Kidney (tissue), 14 donors: ENCODE data around the gene ACSS3. TPM values are rescaled to one million over a fixed set of nuclear protein-coding genes. Genes with fewer than 3 reads are reported as not detected.

ENCODE experiments used
- DNase-seq, 5 donors: peaks; one replicate each; pipeline ENCODE4 v3.0.0-alpha.2; 2013 to 2020
- FAIRE-seq: peaks from 2 replicates; lab custom pipeline; 2012; peaks lifted over from hg19 to GRCh38; lab: Jason Lieb, UNC
- H3K27ac ChIP-seq, 2 donors: one replicate each; pipeline ENCODE4 v1.7.0; 2013; ENCODE audit warnings: low read depth in 2 of 2, low read length in 2 of 2, inconsistent platforms in 1 of 2
- H3K27me3 ChIP-seq: one replicate; pipeline ENCODE4 v1.7.1; 2013; ENCODE audit warnings: low read length, inconsistent platforms; ENCODE audit not compliant: control insufficient read depth, insufficient read depth
- H3K36me3 ChIP-seq, 3 donors: one replicate each; pipeline versions ENCODE4 v1.7.0 to v1.7.1; 2013; ENCODE audit warnings: low read length in 3 of 3, control low read depth in 1 of 3, inconsistent platforms in 1 of 3; ENCODE audit not compliant: insufficient read depth in 3 of 3, control insufficient read depth in 2 of 3
- H3K4me1 ChIP-seq, 3 donors: one replicate each; pipeline versions ENCODE4 v1.7.0 to v1.7.1; 2013; ENCODE audit warnings: low read length in 3 of 3, inconsistent platforms in 1 of 3, low read depth in 1 of 3; ENCODE audit not compliant: control insufficient read depth in 2 of 3, insufficient read depth in 2 of 3
- H3K4me3 ChIP-seq, 3 donors: one replicate each; pipeline versions ENCODE4 v1.7.0 to v1.8.1; 2013; ENCODE audit warnings: low read length in 3 of 3, control low read depth in 1 of 3, inconsistent platforms in 1 of 3
- H3K9ac ChIP-seq, 3 donors: one replicate each; pipeline versions ENCODE4 v1.7.0 to v1.7.1; 2013; ENCODE audit warnings: low read length in 3 of 3, control low read depth in 1 of 3, inconsistent platforms in 1 of 3
- H3K9me3 ChIP-seq, 3 donors: one replicate each; pipeline versions ENCODE4 v1.7.0 to v1.7.1; 2013; ENCODE audit warnings: low read length in 3 of 3, control low read depth in 1 of 3, inconsistent platforms in 1 of 3; ENCODE audit not compliant: control insufficient read depth in 2 of 3, insufficient read depth in 1 of 3
- intact Hi-C: fragments of 100-400 bp; cut with DNase I; formaldehyde crosslinking; loops from one replicate; pipeline ENCODE4 v1.11.1; 2022
- polyA plus RNA-seq: library from polyadenylated mRNA; stranded (reverse); fragments of 350-450 nt; fragmentation: Illumina TruSeq; extraction: RNeasy Lipid Tissue Mini Kit (QIAGEN cat#74804); gene quantifications from one replicate; pipeline ENCODE4 v1.2.3, GENCODE V29; 2014; ENCODE audit warnings: low read depth, low replicate concordance; ENCODE audit not compliant: insufficient read depth
- total RNA-seq: library from RNA; stranded (reverse); fragmentation: NEBNext Ultra II Directional; extraction: Animal tissue kit (Norgen Biotek cat#: 25700); gene quantifications from one replicate; pipeline ENCODE4 v1.2.1, GENCODE V29; 2021
- TF ChIP-seq, protein P1 (sequence below): IDR thresholded peaks from 3 replicates; pipeline ENCODE4 v1.5.1; 2012; ENCODE audit warnings: mild to moderate bottlenecking, moderate library complexity, borderline replicate concordance; ENCODE audit not compliant: insufficient read depth; ENCODE audit errors: extremely low read depth
- donor health status: control.
- donor health status: control.
- donor health status: control.
- donor health status: control.
- donor health status: control.
- donor health status: DM: yes; HTN: yes; CAD: no.
- donor health status: Normal renal cell carcinoma (clear cell type).

ACSS3 gene
- total and polyA plus RNA-seq, 2 donors from 2014 or later: 18.9 to 21.2 TPM

DNA sequence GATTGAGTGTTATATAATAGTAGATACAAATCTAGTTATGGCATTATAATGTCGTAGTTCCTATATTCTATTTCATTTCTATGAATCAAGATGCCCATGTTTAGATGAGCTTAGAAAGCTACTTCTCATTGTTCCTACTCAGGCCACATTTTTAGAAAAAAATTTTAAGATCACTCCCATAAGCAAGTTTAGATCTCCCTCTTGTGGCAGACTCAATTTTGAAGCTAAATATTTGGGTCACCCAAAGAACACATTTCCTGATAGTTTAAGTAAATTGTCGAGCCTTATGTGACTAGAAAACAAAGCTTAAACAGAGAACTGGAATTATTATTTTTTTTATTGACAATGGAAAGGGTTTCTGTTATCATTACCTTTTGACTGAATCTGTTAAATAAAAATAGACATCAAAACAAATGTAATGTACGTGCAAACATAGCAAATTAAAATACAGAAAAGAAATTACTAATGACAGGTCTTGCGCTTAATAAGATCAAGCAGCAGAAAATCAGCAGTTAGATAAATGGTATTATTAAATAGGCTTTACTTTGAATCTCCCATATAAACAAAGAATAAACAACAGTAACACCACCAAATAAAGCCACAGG is 180.2 kb downstream of the ACSS3 start:
- FAIRE-seq (no peak), DNase-seq (peak in 2 of 5 donors; percentile 78 to 86)
- TF ChIP-seq, protein P1, sequence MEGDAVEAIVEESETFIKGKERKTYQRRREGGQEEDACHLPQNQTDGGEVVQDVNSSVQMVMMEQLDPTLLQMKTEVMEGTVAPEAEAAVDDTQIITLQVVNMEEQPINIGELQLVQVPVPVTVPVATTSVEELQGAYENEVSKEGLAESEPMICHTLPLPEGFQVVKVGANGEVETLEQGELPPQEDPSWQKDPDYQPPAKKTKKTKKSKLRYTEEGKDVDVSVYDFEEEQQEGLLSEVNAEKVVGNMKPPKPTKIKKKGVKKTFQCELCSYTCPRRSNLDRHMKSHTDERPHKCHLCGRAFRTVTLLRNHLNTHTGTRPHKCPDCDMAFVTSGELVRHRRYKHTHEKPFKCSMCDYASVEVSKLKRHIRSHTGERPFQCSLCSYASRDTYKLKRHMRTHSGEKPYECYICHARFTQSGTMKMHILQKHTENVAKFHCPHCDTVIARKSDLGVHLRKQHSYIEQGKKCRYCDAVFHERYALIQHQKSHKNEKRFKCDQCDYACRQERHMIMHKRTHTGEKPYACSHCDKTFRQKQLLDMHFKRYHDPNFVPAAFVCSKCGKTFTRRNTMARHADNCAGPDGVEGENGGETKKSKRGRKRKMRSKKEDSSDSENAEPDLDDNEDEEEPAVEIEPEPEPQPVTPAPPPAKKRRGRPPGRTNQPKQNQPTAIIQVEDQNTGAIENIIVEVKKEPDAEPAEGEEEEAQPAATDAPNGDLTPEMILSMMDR: peak; percentile 8
- Histone ChIP-seq H3K4me1 (no peaks in the 10 kb centered on the region), H3K27me3 (no peaks in the 10 kb centered on the region), H3K9me3 (no peaks in the 10 kb centered on the region), H3K9ac (no peak overlapping the region), H3K4me3 (no peak overlapping the region), H3K36me3 (no peaks in the 10 kb centered on the region), H3K27ac (no peak overlapping the region)
- intact Hi-C loops: no loop called here

DNA sequence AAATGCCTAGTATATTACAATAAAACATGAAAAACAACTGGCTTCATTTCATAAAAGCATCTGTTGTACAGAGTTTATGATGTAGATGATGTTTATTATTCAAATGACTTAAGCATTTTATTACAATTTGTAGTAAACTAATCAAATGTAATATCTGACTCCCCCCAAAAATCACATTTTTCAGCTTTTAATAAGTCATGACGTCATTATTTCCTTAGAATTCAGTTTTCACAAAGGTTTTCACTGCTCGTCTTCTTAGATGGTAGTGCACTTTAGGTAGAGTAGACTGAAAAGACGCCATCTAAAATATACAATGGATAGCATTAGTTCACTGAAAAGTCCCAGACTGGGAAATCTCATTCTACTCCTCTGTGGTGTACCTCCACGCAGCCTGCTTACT is 181.5 kb downstream of the ACSS3 start:
- intact Hi-C loops: no loop called here
- Histone ChIP-seq H3K4me3 (no peak overlapping the region), H3K9ac (no peak overlapping the region), H3K27me3 (no peaks in the 10 kb centered on the region), H3K27ac (no peak overlapping the region), H3K4me1 (no peaks in the 10 kb centered on the region), H3K9me3 (no peaks in the 10 kb centered on the region), H3K36me3 (no peaks in the 10 kb centered on the region)
- TF ChIP-seq, protein P1: no peak
- FAIRE-seq (no peak), DNase-seq (no peak)

DNA sequence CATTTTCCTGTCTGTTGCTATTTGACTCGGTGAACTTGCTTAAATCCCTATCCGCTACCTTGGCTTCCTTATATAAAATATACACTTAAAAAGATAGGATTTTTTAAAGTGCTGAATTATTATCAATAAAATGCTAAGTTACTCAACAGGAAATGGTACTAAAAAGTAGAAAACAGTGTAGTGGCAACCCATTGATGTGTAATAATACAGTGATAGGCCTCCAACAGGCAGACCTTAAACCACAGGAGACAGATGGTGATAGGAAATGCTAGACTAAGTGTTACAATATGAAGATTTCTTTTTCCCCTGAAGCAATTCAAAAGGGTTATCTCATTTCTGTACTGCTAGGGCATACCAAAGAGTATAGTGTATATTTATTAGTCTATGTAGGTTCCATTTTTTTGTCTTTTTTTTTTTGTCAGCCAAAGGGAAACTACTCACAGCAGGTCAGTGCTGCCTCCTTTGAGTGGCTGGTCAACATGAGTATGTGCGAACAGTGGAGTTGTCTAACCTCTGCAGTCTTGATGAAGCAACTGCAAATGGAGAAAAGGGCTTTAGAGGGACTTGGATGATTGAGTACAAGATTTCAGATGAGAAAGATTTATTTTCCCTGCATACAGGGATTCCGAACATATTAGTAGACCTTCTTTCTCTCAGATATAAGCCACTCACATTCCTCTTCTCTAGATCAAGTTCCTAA is 183.8 kb downstream of the ACSS3 start:
- no peaks in the 10 kb centered on the region for H3K27me3 ChIP-seq
- intact Hi-C loops: no loop called here
- H3K27ac ChIP-seq: no peak overlapping the region
- H3K9ac ChIP-seq: no peak overlapping the region
- H3K36me3 ChIP-seq: no peaks in the 10 kb centered on the region
- no peaks in the 10 kb centered on the region for H3K9me3 ChIP-seq
- H3K4me3 ChIP-seq: no peak overlapping the region
- TF ChIP-seq, protein P1: no peak
- DNase-seq: no peak
- H3K4me1 ChIP-seq: no peaks in the 10 kb centered on the region
- no peak for FAIRE-seq
